H1 (cell line): ENCODE measurements around the gene HS3ST1. TPM values are rescaled to one million over a fixed set of nuclear protein-coding genes. Genes with fewer than 3 reads are reported as not detected.

Experiments
- CTCF ChIA-PET: fragments of 300-600 bp; sonication (Branson Sonifier 250); formaldehyde crosslinking; loops from one replicate; lab custom pipeline; 2021; ENCODE audit not compliant: partially characterized antibody; lab: Charles Lee
- POLR2A ChIA-PET: fragments of 300-600 bp; sonication (Branson Sonifier 250); formaldehyde crosslinking; loops from one replicate; lab custom pipeline; 2021; ENCODE audit warnings: inconsistent platforms; ENCODE audit not compliant: partially characterized antibody; lab: Charles Lee
- DNase-seq, 2 experiments: peaks; one replicate each; pipeline versions ENCODE4 v3.0.0 to v3.0.0-alpha.2; 2010 to 2022; ENCODE audit warnings: low spot score in 2 of 2, low read depth in 1 of 2, mixed read lengths in 1 of 2
- FAIRE-seq: peaks from 2 replicates; lab custom pipeline; 2011; peaks lifted over from hg19 to GRCh38; lab: Jason Lieb, UNC
- H2AFZ ChIP-seq: 2 replicates; pipeline ENCODE4 v1.8.1; 2012; ENCODE audit warnings: low read length, inconsistent platforms
- H2AK5ac ChIP-seq: 2 replicates; pipeline ENCODE4 v1.6.1; 2013; ENCODE audit warnings: low read depth, low read length
- H2BK120ac ChIP-seq: replicated peaks from 2 replicates; pipeline ENCODE3; 2013; ENCODE audit warnings: low read depth, low read length, inconsistent platforms
- H2BK12ac ChIP-seq: 2 replicates; pipeline ENCODE4 v1.6.1; 2013; ENCODE audit warnings: low read depth, low read length
- H2BK15ac ChIP-seq: 2 replicates; pipeline ENCODE4 v1.6.1; 2013; ENCODE audit warnings: low read length
- H2BK20ac ChIP-seq: 2 replicates; pipeline ENCODE4 v1.6.1; 2013; ENCODE audit warnings: low read length
- H2BK5ac ChIP-seq: 2 replicates; pipeline ENCODE4 v1.6.1; 2013; ENCODE audit warnings: low read depth, low read length
- H3K14ac ChIP-seq: 2 replicates; pipeline ENCODE4 v1.6.1; 2013; ENCODE audit warnings: inconsistent platforms; ENCODE audit not compliant: insufficient read length
- H3K18ac ChIP-seq: 2 replicates; pipeline ENCODE4 v1.6.1; 2013; ENCODE audit warnings: low read length; ENCODE audit errors: extremely low read depth
- H3K23ac ChIP-seq: 2 replicates; pipeline ENCODE4 v1.6.1; 2013; ENCODE audit warnings: inconsistent platforms; ENCODE audit not compliant: insufficient read length
- H3K23me2 ChIP-seq: 2 replicates; pipeline ENCODE4 v1.6.1; 2013; ENCODE audit warnings: low read depth, low read length
- H3K27ac ChIP-seq: 2 replicates; pipeline ENCODE4 v1.6.1; 2011; ENCODE audit warnings: low read depth, low read length, inconsistent platforms
- H3K27me3 ChIP-seq, 4 experiments: replicated peaks in 1 of 4; 1 replicate in 1 of 4; 2 replicates in 3 of 4; pipeline versions ENCODE4 v1.6.1 to v1.8.1; 2011 to 2013; ENCODE audit warnings: low read length in 3 of 4, mild to moderate bottlenecking in 3 of 4, inconsistent platforms in 2 of 4, mixed read lengths in 2 of 4, moderate library complexity in 1 of 4; ENCODE audit not compliant: control insufficient read depth in 3 of 4, insufficient read depth in 3 of 4; ENCODE audit errors: extremely low read depth in 1 of 4
- H3K36me3 ChIP-seq, 4 experiments: 2 replicates each; pipeline versions ENCODE4 v1.6.1 to v1.8.1; 2011 to 2013; ENCODE audit warnings: mild to moderate bottlenecking in 4 of 4, low read length in 3 of 4, moderate library complexity in 2 of 4, control low read depth in 1 of 4, inconsistent platforms in 1 of 4; ENCODE audit not compliant: insufficient read depth in 4 of 4, control insufficient read depth in 2 of 4
- H3K4ac ChIP-seq: replicated peaks from 2 replicates; pipeline ENCODE3; 2013; ENCODE audit warnings: low read length, low read depth, mixed read lengths, inconsistent platforms; ENCODE audit not compliant: insufficient read length
- H3K4me1 ChIP-seq, 4 experiments: replicated peaks in 1 of 4; 1 replicate in 1 of 4; 2 replicates in 3 of 4; pipeline versions ENCODE4 v1.6.1 to v1.8.1; 2011 to 2013; ENCODE audit warnings: low read length in 3 of 4, inconsistent platforms in 2 of 4, mixed read lengths in 1 of 4; ENCODE audit not compliant: insufficient read depth in 4 of 4, control insufficient read depth in 3 of 4
- H3K4me2 ChIP-seq, 2 experiments: 2 replicates each; pipeline versions ENCODE4 v1.6.1 to v1.8.1; 2011 to 2013; ENCODE audit warnings: low read depth in 2 of 2, low read length in 2 of 2, control low read depth in 1 of 2, inconsistent platforms in 1 of 2, mild to moderate bottlenecking in 1 of 2; ENCODE audit not compliant: insufficient read depth in 1 of 2
- H3K4me3 ChIP-seq, 4 experiments: fragments of 200-600, 300-600 bp in 1 of 4; sonication (generic), shearing (Covaris generic), sonication (Bioruptor Twin) in 1 of 4; 2 replicates each; pipeline versions ENCODE4 v1.5.1 to v1.8.1; 2011 to 2016; ENCODE audit warnings: low read length in 4 of 4, low read depth in 3 of 4, control low read depth in 2 of 4, inconsistent platforms in 2 of 4, mild to moderate bottlenecking in 2 of 4, mixed read lengths in 1 of 4, moderate library complexity in 1 of 4; ENCODE audit not compliant: insufficient read depth in 2 of 4; ENCODE audit errors: extremely low read depth in 1 of 4
- H3K56ac ChIP-seq: replicated peaks from 2 replicates; pipeline ENCODE3; 2013; ENCODE audit warnings: low read depth, mild to moderate bottlenecking, mixed read lengths, low read length, inconsistent platforms; ENCODE audit not compliant: insufficient read length
- H3K79me1 ChIP-seq: 2 replicates; pipeline ENCODE4 v1.6.1; 2013; ENCODE audit warnings: low read depth, low read length, control low read depth
- H3K79me2 ChIP-seq, 2 experiments: 2 replicates each; pipeline versions ENCODE4 v1.6.1 to v1.8.1; 2012 to 2013; ENCODE audit warnings: low read length in 2 of 2, mild to moderate bottlenecking in 2 of 2, inconsistent platforms in 1 of 2; ENCODE audit not compliant: insufficient read depth in 2 of 2, control insufficient read depth in 1 of 2
- H3K9ac ChIP-seq, 4 experiments: replicated peaks in 1 of 4; 1 replicate in 1 of 4; 2 replicates in 3 of 4; pipeline versions ENCODE4 v1.6.1 to v1.8.1; 2011 to 2013; ENCODE audit warnings: low read depth in 3 of 4, low read length in 3 of 4, control low read depth in 2 of 4, mild to moderate bottlenecking in 2 of 4, moderate library complexity in 2 of 4, inconsistent platforms in 1 of 4; ENCODE audit errors: extremely low read depth in 1 of 4
- H3K9me3 ChIP-seq, 2 experiments: 2 replicates each; pipeline versions ENCODE4 v1.6.1 to v1.8.1; 2012 to 2013; ENCODE audit warnings: mild to moderate bottlenecking in 2 of 2, moderate library complexity in 2 of 2, control low read depth in 1 of 2, inconsistent platforms in 1 of 2, low read depth in 1 of 2, low read length in 1 of 2, mixed read lengths in 1 of 2; ENCODE audit not compliant: insufficient read depth in 2 of 2
- H4K20me1 ChIP-seq, 2 experiments: replicated peaks in 1 of 2; 2 replicates each; pipeline versions ENCODE3 to v1.8.1; 2011 to 2013; ENCODE audit warnings: inconsistent platforms in 2 of 2, low read length in 2 of 2, mild to moderate bottlenecking in 1 of 2; ENCODE audit not compliant: insufficient read depth in 2 of 2, control insufficient read depth in 1 of 2
- H4K5ac ChIP-seq: 2 replicates; pipeline ENCODE4 v1.6.1; 2013; ENCODE audit warnings: low read length, low read depth, mixed read lengths, inconsistent platforms; ENCODE audit not compliant: insufficient read length
- H4K8ac ChIP-seq: 2 replicates; pipeline ENCODE4 v1.8.0; 2013; ENCODE audit warnings: mild to moderate bottlenecking, moderate library complexity, low read length, inconsistent platforms; ENCODE audit not compliant: insufficient read depth; ENCODE audit errors: extremely low read depth
- H4K91ac ChIP-seq: replicated peaks from 2 replicates; pipeline ENCODE3; 2013; ENCODE audit warnings: low read length, mixed read lengths, inconsistent platforms; ENCODE audit not compliant: insufficient read length
- ATF2 ChIP-seq: IDR thresholded peaks from 2 replicates; pipeline ENCODE4 v1.6.1; 2012; ENCODE audit warnings: low read length, inconsistent platforms
- ATF3 ChIP-seq: IDR thresholded peaks from 2 replicates; pipeline ENCODE4 v1.6.1; 2011; ENCODE audit warnings: low read depth, mild to moderate bottlenecking, low read length; ENCODE audit not compliant: insufficient read depth
- CHD2 ChIP-seq: IDR thresholded peaks from 2 replicates; pipeline ENCODE4 v1.6.1; 2012; ENCODE audit warnings: low read length, improper control_type of control experiment
- CTBP2 ChIP-seq: IDR thresholded peaks from 2 replicates; pipeline ENCODE4 v1.7.0; 2011; ENCODE audit warnings: borderline replicate concordance, mild to moderate bottlenecking, moderate library complexity, mixed read lengths, low read length; ENCODE audit not compliant: insufficient read depth, insufficient read length
- GABPA ChIP-seq: IDR thresholded peaks from 2 replicates; pipeline ENCODE4 v1.6.1; 2011; ENCODE audit warnings: mild to moderate bottlenecking, low read length, moderate library complexity, borderline replicate concordance; ENCODE audit not compliant: insufficient read depth
- GTF2F1 ChIP-seq: IDR thresholded peaks from 2 replicates; pipeline ENCODE4 v1.6.1; 2012; ENCODE audit warnings: low read depth, low read length, improper control_type of control experiment, borderline replicate concordance
- KDM5A ChIP-seq: fragments of 200-600 bp; IDR thresholded peaks from 2 replicates; pipeline ENCODE4 v1.7.1; 2012; ENCODE audit warnings: mild to moderate bottlenecking, low read length, inconsistent platforms, mixed read lengths
- POU5F1 ChIP-seq: IDR thresholded peaks from 2 replicates; pipeline ENCODE4 v1.6.1; 2011; ENCODE audit warnings: low read depth, mild to moderate bottlenecking, low read length, moderate library complexity
- SP4 ChIP-seq: IDR thresholded peaks from 2 replicates; pipeline ENCODE4 v1.6.1; 2012; ENCODE audit warnings: low read length, inconsistent platforms
- TAF7 ChIP-seq: optimal IDR thresholded peaks from 2 replicates; pipeline ENCODE3; 2011; ENCODE audit warnings: low read depth, mild to moderate bottlenecking, inconsistent platforms, low read length, moderate library complexity, borderline replicate concordance
- WGBS, 2 experiments: shearing (Covaris generic) in 1 of 2; methylation state at CpG; one replicate each; pipeline versions ENCODE4 v1.1.6 to v1.1.7; 2013 to 2015; ENCODE audit warnings: low lambda C conversion rate in 2 of 2, mixed read lengths in 2 of 2, inconsistent platforms in 1 of 2, low coverage in 1 of 2, missing lambda C conversion rate in 1 of 2; ENCODE audit not compliant: insufficient replicate concordance in 2 of 2, insufficient coverage in 1 of 2, insufficient read length in 1 of 2; ENCODE audit errors: extremely low coverage in 1 of 2, missing lambda C conversion rate in 1 of 2; 5-methylcytosine and 5-hydroxymethylcytosine counted together
- polyA plus RNA-seq, 7 experiments: library from polyadenylated mRNA; depleted of rRNA in 3 of 7; stranded (reverse) in 5 of 7; unstranded in 2 of 7; fragments of >200 nt in 5 of 7; fragments of 200-250 nt in 2 of 7; gene quantifications; 1 replicate in 5 of 7; 2 replicates in 1 of 7; 4 replicates in 1 of 7; pipeline versions ENCODE4 v1.2.1 to v1.2.3, GENCODE V29; 2011 to 2013; ENCODE audit warnings: missing spikeins in 2 of 7, mixed read lengths in 2 of 7
- total RNA-seq: library from RNA; stranded (reverse); fragmentation: NEBNext Ultra II Directional; extraction: Animal tissue kit (Norgen Biotek cat#: 25700); gene quantifications from 2 replicates; pipeline ENCODE4 v1.2.1, GENCODE V29; 2021

Gene HS3ST1
- total and polyA plus RNA-seq, 2 of the 8 experiments (the other 6 are each of a cell fraction or from before 2014, with no cell fraction given) = 0.50 to 1.5 TPM

GRCh38 chr4:11441194-11441556, 12.5 kb upstream of the HS3ST1 start:
- Histone ChIP-seq H3K4me3 (no peak overlapping the region), H3K4ac (no peak overlapping the region), H2BK5ac (no peak overlapping the region), H2BK120ac (no peak overlapping the region), H3K14ac (no peak overlapping the region), H2AK5ac (no peak overlapping the region)
- no peak for DNase-seq
- TF ChIP-seq ATF2 = no peak
- TF ChIP-seq POU5F1 = no peak
- no peak for TF ChIP-seq CHD2
- no peak for TF ChIP-seq GTF2F1
- no peak for TF ChIP-seq TAF7
- no peak for TF ChIP-seq CTBP2
- TF ChIP-seq GABPA = no peak
- TF ChIP-seq SP4 = no peak
- TF ChIP-seq ATF3 = no peak
- no peak for TF ChIP-seq KDM5A
- TF ChIP-seq, all 59 proteins: peak for 0
- Histone ChIP-seq H3K23me2 (no peaks in the 10 kb centered on the region), H4K5ac (no peak overlapping the region), H2BK12ac (no peak overlapping the region), H3K4me1 (peaks cover 0 to 4% (median 1%) of the 10 kb centered on the region in 4 experiments; a peak in 2 of 7 replicates), H2AFZ (no peak overlapping the region), H3K27ac (no peak overlapping the region), H3K56ac (no peak overlapping the region), H4K8ac (no peak overlapping the region), H4K91ac (no peak overlapping the region), H3K18ac (no peak overlapping the region), H3K9ac (no peak overlapping the region), H3K36me3 (no peaks in the 10 kb centered on the region), H3K79me2 (no peaks in the 10 kb centered on the region), H2BK20ac (no peak overlapping the region), H2BK15ac (no peak overlapping the region), H3K27me3 (no peaks in the 10 kb centered on the region), H3K4me2 (no peak overlapping the region), H3K79me1 (no peaks in the 10 kb centered on the region), H4K20me1 (no peaks in the 10 kb centered on the region), H3K9me3 (no peaks in the 10 kb centered on the region), H3K23ac (no peak overlapping the region)
- CTCF ChIA-PET = interaction anchor here (1.0 kb wide), 1 partner anchor 12 kb away, joined by 3 read pairs; no protein-coding TSS in a partner anchor
- FAIRE-seq = no peak
- WGBS, 2 experiments = 90% methylated on average over 1 of the region's 1 CpG; no CpG with 5 or more reads in 1 of the 2 experiments
- POLR2A ChIA-PET = no interaction called here
